PC-9 (cell line): ENCODE measurements around the gene RD3L. TPM values are rescaled to one million over a fixed set of nuclear protein-coding genes. Genes with fewer than 3 reads are reported as not detected.

Experiments
- BruUV-seq: library from RNA; stranded (reverse); fragments of 400-500 nt; replicated peaks from 2 replicates; lab custom pipeline; 2021; lab: Mats Ljungman, UMichigan
- CTCF ChIA-PET: fragments of 300-600 bp; sonication (Branson Sonifier 250); formaldehyde crosslinking; loops from one replicate; lab custom pipeline; 2022; ENCODE audit warnings: antibody characterized with exemption; lab: Charles Lee
- POLR2A ChIA-PET: fragments of 300-600 bp; sonication (Branson Sonifier 250); formaldehyde crosslinking; loops from one replicate; lab custom pipeline; 2022; ENCODE audit warnings: antibody characterized with exemption; ENCODE audit not compliant: unreplicated experiment; lab: Charles Lee
- DNase-seq, 2 experiments: peaks; one replicate each; pipeline versions ENCODE4 v3.0.0 to v3.0.0-alpha.2; 2015 to 2022; ENCODE audit warnings: mixed read lengths in 1 of 2
- H2AFZ ChIP-seq: fragments of 200-600 bp; sonication (generic); 2 replicates; pipeline ENCODE4 v1.8.1; 2017; ENCODE audit warnings: antibody characterized with exemption
- H3F3A ChIP-seq: fragments of 200-600 bp; sonication (generic); 2 replicates; pipeline ENCODE4 v1.8.1; 2017; ENCODE audit warnings: antibody characterized with exemption, mild to moderate bottlenecking, low read depth; ENCODE audit not compliant: insufficient read depth
- H3K27ac ChIP-seq: fragments of 200-600 bp; sonication (generic); 2 replicates; pipeline ENCODE4 v1.6.1; 2016; ENCODE audit warnings: mixed run types
- H3K27me3 ChIP-seq: fragments of 200-600 bp; sonication (generic); 2 replicates; pipeline ENCODE4 v1.6.1; 2016; ENCODE audit warnings: low read depth, mixed run types; ENCODE audit not compliant: insufficient read depth
- H3K36me3 ChIP-seq: fragments of 200-600 bp; sonication (generic); 2 replicates; pipeline ENCODE4 v1.6.1; 2016; ENCODE audit warnings: low read depth, mixed run types
- H3K4me1 ChIP-seq: fragments of 200-600 bp; sonication (generic); replicated peaks from 2 replicates; pipeline ENCODE4 v1.6.1; 2016; ENCODE audit warnings: mixed run types; ENCODE audit not compliant: insufficient read depth
- H3K4me2 ChIP-seq: fragments of 200-600 bp; sonication (generic); 2 replicates; pipeline ENCODE4 v1.6.1; 2017; ENCODE audit warnings: mixed run types
- H3K4me3 ChIP-seq: fragments of 200-600 bp; sonication (generic); 2 replicates; pipeline ENCODE4 v1.6.1; 2016; ENCODE audit warnings: mixed run types
- H3K79me2 ChIP-seq: fragments of 200-600 bp; sonication (generic); 2 replicates; pipeline ENCODE4 v1.6.1; 2017; ENCODE audit warnings: low read depth, mixed run types
- H3K9me2 ChIP-seq: fragments of 200-600 bp; sonication (generic); 2 replicates; pipeline ENCODE4 v1.8.1; 2017; ENCODE audit warnings: mild to moderate bottlenecking; ENCODE audit not compliant: insufficient read depth
- H3K9me3 ChIP-seq: fragments of 200-600 bp; sonication (generic); 2 replicates; pipeline ENCODE4 v1.8.1; 2016; ENCODE audit warnings: low read depth; ENCODE audit not compliant: insufficient read depth
- H4K20me1 ChIP-seq: fragments of 200-600 bp; sonication (generic); 2 replicates; pipeline ENCODE4 v1.8.1; 2017; ENCODE audit not compliant: insufficient read depth
- CTCF ChIP-seq: fragments of 200-600 bp; sonication (generic); conservative IDR thresholded peaks from 2 replicates; pipeline ENCODE4 v1.6.1; 2017; ENCODE audit warnings: mixed run types, antibody characterized with exemption, mild to moderate bottlenecking, moderate library complexity
- EZH2 ChIP-seq: fragments of 200-600 bp; sonication (generic); IDR thresholded peaks from 2 replicates; pipeline ENCODE4 v1.8.0; 2017; ENCODE audit warnings: antibody characterized with exemption, low read depth
- intact Hi-C: fragments of 100-400 bp; cut with micrococcal nuclease; formaldehyde crosslinking; loops from one replicate; pipeline ENCODE4 v1.10.0; 2022; ENCODE audit not compliant: unreplicated experiment
- total RNA-seq: library from RNA; stranded (reverse); gene quantifications from 2 replicates; pipeline ENCODE4 v1.2.3, GENCODE V29; 2021

The RD3L gene
- total RNA-seq, 1 experiment from 2014 or later, result not detected

- Histone ChIP-seq H4K20me1 (no peaks in the 10 kb centered on the region), H3K27me3 (no peaks in the 10 kb centered on the region), H3K9me2 (no peaks in the 10 kb centered on the region), H3K36me3 (no peaks in the 10 kb centered on the region), H3K27ac (no peak overlapping the region), H3K9me3 (no peaks in the 10 kb centered on the region), H3K79me2 (no peaks in the 10 kb centered on the region), H2AFZ (no peak overlapping the region), H3F3A (no peaks in the 10 kb centered on the region), H3K4me2 (no peak overlapping the region), H3K4me1 (no peaks in the 10 kb centered on the region), H3K4me3 (no peak overlapping the region)
- BruUV-seq, result no TSS peak
- ChIA-PET CTCF (interaction anchor here (0.6 kb wide), 1 partner anchor 11 kb away, joined by 3 read pairs; no protein-coding TSS in a partner anchor), POLR2A (no interaction called here)
- DNase-seq, result no peak
- intact Hi-C loops, result no loop called here
- TF ChIP-seq EZH2 (no peak), CTCF (no peak)
Observed at GRCh38 chr14:103948442-103948841, 6.1 kb upstream of the RD3L start.

DNA sequence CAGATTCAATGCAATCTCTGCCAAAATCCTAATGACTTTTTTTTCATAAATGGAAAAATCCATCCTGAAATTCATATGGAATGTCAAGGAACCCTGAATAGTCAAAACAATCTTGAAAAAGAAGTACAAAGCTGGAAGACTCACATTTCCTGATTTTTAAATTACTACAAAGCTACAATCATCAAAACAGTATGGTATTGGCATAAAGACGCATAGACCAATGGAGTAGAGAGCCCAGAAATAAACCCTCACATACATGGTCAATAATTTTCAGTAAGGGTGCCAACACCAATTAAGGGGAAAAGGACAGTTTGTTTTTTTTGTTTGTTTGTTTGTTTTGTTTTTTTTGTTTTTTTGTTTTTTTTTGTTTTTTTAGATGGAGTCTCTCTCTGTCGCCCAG lies 4.6 kb upstream of the RD3L start:
- BruUV-seq, result no TSS peak
- H3K9me2 ChIP-seq, result no peaks in the 10 kb centered on the region
- H3F3A ChIP-seq, result no peaks in the 10 kb centered on the region
- no peak overlapping the region for H2AFZ ChIP-seq
- no peaks in the 10 kb centered on the region for H3K79me2 ChIP-seq
- no peaks in the 10 kb centered on the region for H3K36me3 ChIP-seq
- no peak for TF ChIP-seq CTCF
- no peak for TF ChIP-seq EZH2
- peaks cover 2% of the 10 kb centered on the region; the same call in 1 of the 2 replicates for H3K27me3 ChIP-seq
- H3K4me1 ChIP-seq, result no peaks in the 10 kb centered on the region
- no peak overlapping the region for H3K4me3 ChIP-seq
- no peak overlapping the region for H3K27ac ChIP-seq
- ChIA-PET POLR2A (interaction anchor here (0.5 kb wide), 1 partner anchor 31 kb away, joined by 22 read pairs; no protein-coding TSS in a partner anchor), CTCF (no interaction called here)
- DNase-seq, result no peak
- no peaks in the 10 kb centered on the region for H3K9me3 ChIP-seq
- intact Hi-C loops, result no loop called here
- no peaks in the 10 kb centered on the region for H4K20me1 ChIP-seq
- no peak overlapping the region for H3K4me2 ChIP-seq

- POLR2A ChIA-PET, result no interaction called here
- Histone ChIP-seq H3K4me3 (no peak overlapping the region), H3F3A (no peaks in the 10 kb centered on the region), H3K9me3 (no peaks in the 10 kb centered on the region), H3K4me1 (no peaks in the 10 kb centered on the region), H3K36me3 (no peaks in the 10 kb centered on the region), H2AFZ (no peak overlapping the region), H4K20me1 (no peaks in the 10 kb centered on the region), H3K4me2 (no peak overlapping the region), H3K9me2 (no peaks in the 10 kb centered on the region), H3K27me3 (peaks cover 11% of the 10 kb centered on the region; the same call in 1 of the 2 replicates), H3K27ac (no peak overlapping the region), H3K79me2 (no peaks in the 10 kb centered on the region)
- no peak for DNase-seq
- CTCF ChIA-PET, result no interaction called here
- TF ChIP-seq EZH2, result no peak
- TF ChIP-seq CTCF, result no peak
- intact Hi-C loops, result no loop called here
- no TSS peak for BruUV-seq
Observed at GRCh38 chr14:103943673-103944072, 1.3 kb upstream of the RD3L start.
